ENCODE data around the gene RBP2. TPM values are rescaled to one million over a fixed set of nuclear protein-coding genes. Genes with fewer than 3 reads are reported as not detected.

Gene RBP2
- not detected in 2 replicates for total RNA-seq

GRCh38 chr3:139476348-139476747 lies at the start of gene RBP2:
Gene RBP2, minus strand, starts transcription at chr3:139476516. Its CDS starts 57 bp downstream, at chr3:139476459.
- no peaks in the 10 kb centered on the region for H3K4me1 Mint-ChIP-seq
- H3K9me3 Mint-ChIP-seq = no peaks in the 10 kb centered on the region
- DNase-seq = no peak
- intact Hi-C loops (cut with micrococcal nuclease) = no loop called here
- POLR2A ChIA-PET = no interaction called here
- H3K27ac Mint-ChIP-seq = no peak within 1 kb of the TSS
- H3K4me3 Mint-ChIP-seq = no peak within 1 kb of the TSS
- no peaks in the 10 kb centered on the region for H3K36me3 Mint-ChIP-seq (ENCODE audit: low read depth)
- TF ChIP-seq CTCF (IDR thresholded peaks at IDR 0.05) = no peak
- ATAC-seq (ENCODE audit: low read depth) = no peak
- H3K27me3 Mint-ChIP-seq = no peaks in the 10 kb centered on the region
- CTCF ChIA-PET = no interaction called here

DNA sequence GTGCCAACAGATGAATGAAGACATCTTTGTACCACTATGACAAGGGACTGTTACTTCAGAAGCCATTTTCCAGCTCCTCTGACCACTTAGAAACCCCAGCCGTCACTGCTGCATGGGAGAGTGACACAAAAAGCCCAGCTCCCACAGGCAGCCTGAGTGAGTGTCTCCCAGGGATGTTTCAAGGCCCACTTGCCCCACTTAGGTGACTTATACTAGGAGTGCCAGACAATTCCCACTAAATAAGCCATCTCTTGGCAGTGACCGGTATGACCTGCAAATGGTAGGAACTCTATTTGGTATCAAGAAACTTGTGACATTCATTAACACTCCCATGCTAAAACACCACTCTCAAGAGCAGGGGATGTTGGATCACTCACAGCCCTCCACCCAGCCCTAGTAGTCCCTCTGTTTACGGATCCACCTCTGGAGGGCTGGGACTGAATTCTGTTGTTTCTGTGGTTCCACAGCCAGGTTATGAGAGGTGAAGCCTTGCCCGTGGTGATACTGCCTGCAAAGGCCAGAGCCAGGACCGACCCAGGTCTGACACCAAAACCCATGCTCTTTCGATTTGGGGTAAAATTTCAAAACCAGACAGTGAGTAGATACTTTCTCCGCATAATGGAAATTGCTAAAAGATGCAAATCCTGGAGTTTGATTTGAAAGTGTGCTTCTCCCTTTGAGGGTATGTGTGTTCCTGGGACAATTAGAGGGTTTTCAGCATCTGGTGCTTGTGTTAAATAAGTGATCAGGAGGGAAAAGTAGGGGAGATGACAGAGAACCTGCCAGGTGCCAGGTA lies 48.7 kb upstream of the RBP2 start:
- no peaks in the 10 kb centered on the region for H3K9me3 Mint-ChIP-seq
- no peak overlapping the region for H3K4me3 Mint-ChIP-seq
- TF ChIP-seq CTCF (IDR thresholded peaks at IDR 0.05) = no peak
- POLR2A ChIA-PET = no interaction called here
- CTCF ChIA-PET = no interaction called here
- ATAC-seq (ENCODE audit: low read depth) = no peak
- H3K4me1 Mint-ChIP-seq = no peaks in the 10 kb centered on the region
- no peak for DNase-seq
- no peaks in the 10 kb centered on the region for H3K36me3 Mint-ChIP-seq (ENCODE audit: low read depth)
- intact Hi-C loops (cut with micrococcal nuclease) = no loop called here
- no peak overlapping the region for H3K27ac Mint-ChIP-seq
- H3K27me3 Mint-ChIP-seq = no peaks in the 10 kb centered on the region

DNA sequence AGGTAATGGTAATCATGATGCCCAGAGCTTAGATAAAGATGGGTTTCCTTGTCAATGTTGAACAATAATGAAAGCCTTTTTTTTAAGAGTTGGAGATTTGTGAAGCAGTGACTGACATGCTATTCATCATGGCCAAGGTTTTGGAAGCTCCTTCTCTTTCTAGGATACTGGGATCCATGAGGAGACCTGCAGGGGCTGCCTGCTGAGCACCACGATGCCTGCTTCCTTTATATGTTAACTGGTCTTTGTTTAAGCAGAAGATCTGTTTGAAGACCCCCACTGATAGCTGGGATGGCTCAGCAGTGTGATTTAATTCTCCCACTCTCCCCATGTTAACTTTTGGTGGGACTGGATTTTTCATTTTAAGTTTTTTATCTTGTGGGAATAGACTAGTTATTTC lies 47.4 kb upstream of the RBP2 start:
- Mint-ChIP-seq H3K9me3 (no peaks in the 10 kb centered on the region), H3K27me3 (no peaks in the 10 kb centered on the region), H3K36me3 (ENCODE audit: low read depth) (no peaks in the 10 kb centered on the region), H3K27ac (no peak overlapping the region), H3K4me1 (no peaks in the 10 kb centered on the region), H3K4me3 (no peak overlapping the region)
- TF ChIP-seq CTCF (IDR thresholded peaks at IDR 0.05) = no peak
- CTCF ChIA-PET = no interaction called here
- ATAC-seq (ENCODE audit: low read depth) (no peak), DNase-seq (no peak)
- intact Hi-C loops (cut with micrococcal nuclease) = no loop called here
- POLR2A ChIA-PET = no interaction called here

DNA sequence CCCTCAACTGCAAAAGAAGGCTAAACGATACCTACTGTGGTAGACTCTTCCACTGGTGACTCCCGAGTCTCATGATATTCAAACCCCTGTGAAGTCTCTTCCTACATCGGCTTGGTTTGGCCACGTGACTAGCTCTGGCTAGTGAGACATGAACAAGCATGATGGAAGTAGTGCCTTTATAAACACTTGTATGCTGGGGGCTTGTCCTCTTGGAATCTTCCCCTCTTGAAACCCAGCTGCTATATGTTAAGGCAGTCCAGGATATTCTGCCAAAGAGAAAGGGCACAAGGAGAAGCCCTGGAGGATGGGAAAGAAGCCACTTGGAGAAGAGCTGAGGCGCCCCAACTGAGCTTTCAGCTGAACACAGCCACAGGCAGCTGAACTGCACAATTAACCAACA lies 46.9 kb upstream of the RBP2 start:
- ChIA-PET CTCF (no interaction called here), POLR2A (no interaction called here)
- H3K27me3 Mint-ChIP-seq = no peaks in the 10 kb centered on the region
- no peak overlapping the region for H3K4me3 Mint-ChIP-seq
- ATAC-seq (ENCODE audit: low read depth) = no peak
- no peak for DNase-seq
- H3K27ac Mint-ChIP-seq = no peak overlapping the region
- no peaks in the 10 kb centered on the region for H3K4me1 Mint-ChIP-seq
- intact Hi-C loops (cut with micrococcal nuclease) = no loop called here
- TF ChIP-seq CTCF (IDR thresholded peaks at IDR 0.05) = no peak
- H3K36me3 Mint-ChIP-seq (ENCODE audit: low read depth) = no peaks in the 10 kb centered on the region
- no peaks in the 10 kb centered on the region for H3K9me3 Mint-ChIP-seq

DNA sequence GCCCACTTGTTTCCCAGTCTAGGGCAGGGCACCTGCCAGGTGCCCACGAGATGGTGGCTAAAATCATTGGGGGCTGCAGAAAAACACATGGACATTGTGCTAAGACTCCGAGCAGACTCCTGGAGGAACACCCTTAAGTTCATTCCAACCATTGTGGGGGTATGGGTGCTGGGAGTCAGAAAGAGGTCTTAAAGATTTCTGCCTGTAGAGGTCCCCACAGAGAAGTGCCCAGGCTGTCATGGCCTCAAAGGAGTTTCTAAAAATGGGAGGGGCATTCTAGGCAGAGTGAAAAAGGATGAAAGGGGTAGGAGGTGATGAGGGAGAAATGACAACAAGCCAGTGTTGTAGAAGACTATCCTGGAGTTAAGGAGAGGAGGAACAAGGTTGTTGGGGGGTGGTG lies 46.1 kb upstream of the RBP2 start:
- no peaks in the 10 kb centered on the region for H3K27me3 Mint-ChIP-seq
- H3K27ac Mint-ChIP-seq = no peak overlapping the region
- POLR2A ChIA-PET = no interaction called here
- no peak overlapping the region for H3K4me3 Mint-ChIP-seq
- DNase-seq = no peak
- no peaks in the 10 kb centered on the region for H3K4me1 Mint-ChIP-seq
- ATAC-seq (ENCODE audit: low read depth) = no peak
- intact Hi-C loops (cut with micrococcal nuclease) = no loop called here
- CTCF ChIA-PET = no interaction called here
- H3K9me3 Mint-ChIP-seq = no peaks in the 10 kb centered on the region
- TF ChIP-seq CTCF (IDR thresholded peaks at IDR 0.05) = no peak
- no peaks in the 10 kb centered on the region for H3K36me3 Mint-ChIP-seq (ENCODE audit: low read depth)
